Right lobe of liver (tissue), 6 donors: ENCODE data around the gene CAMK2B. TPM values are rescaled to one million over a fixed set of nuclear protein-coding genes. Genes with fewer than 3 reads are reported as not detected.
A peak's percentile ranks its signal among the peaks of the same experiment; 100 is the strongest.
"Not testable (repeated sequence)": the region's sequence is repeated elsewhere in the genome, so short reads cannot be mapped to it uniquely, and the experiment has no call there.

Experiments
- ATAC-seq, 4 donors: fragments of 200-7000 bp; cut with Tn5 transposase; one replicate each; pipeline ENCODE4 v1.9.1; 2020; ENCODE audit warnings: mild to moderate bottlenecking in 4 of 4, moderate library complexity in 4 of 4
- DNase-seq, 3 donors: peaks; one replicate each; pipeline ENCODE4 v3.0.0-alpha.2; 2020
- H3K27ac ChIP-seq, 3 donors: fragments of 200-600 bp; one replicate each; pipeline ENCODE4 v1.8.0; 2022
- H3K27me3 ChIP-seq, 2 donors: fragments of 200-600 bp; one replicate each; pipeline ENCODE4 v1.8.0; 2022
- H3K36me3 ChIP-seq, 4 donors: fragments of 200-600 bp; sonication (generic) in 1 of 4; one replicate each; pipeline versions ENCODE4 v1.5.1 to v1.8.0; 2017 to 2022; ENCODE audit warnings: control low read depth in 1 of 4
- H3K4me1 ChIP-seq, 4 donors: fragments of 200-600 bp; sonication (generic) in 1 of 4; one replicate each; pipeline versions ENCODE4 v1.5.1 to v1.8.0; 2017 to 2022; ENCODE audit warnings: control low read depth in 1 of 4
- H3K4me3 ChIP-seq, 3 donors: fragments of 200-600 bp; one replicate each; pipeline ENCODE4 v1.8.0; 2022
- H3K9me3 ChIP-seq, 4 donors: fragments of 200-600 bp; sonication (generic) in 1 of 4; one replicate each; pipeline versions ENCODE4 v1.5.1 to v1.8.0; 2017 to 2022; ENCODE audit warnings: control low read depth in 1 of 4
- CTCF ChIP-seq, 4 donors: fragments of 200-600 bp in 3 of 4; fragments of 450-650 bp in 1 of 4; IDR thresholded peaks; one replicate each; pipeline versions ENCODE4 v1.5.1 to v1.8.0; 2016 to 2022; ENCODE audit warnings: antibody characterized with exemption in 4 of 4, mild to moderate bottlenecking in 2 of 4
- POLR2A ChIP-seq: fragments of 450-650 bp; IDR thresholded peaks from one replicate; pipeline ENCODE4 v1.6.1; 2017; ENCODE audit warnings: antibody characterized with exemption, mild to moderate bottlenecking
- WGBS: methylation state at CpG from one replicate; pipeline ENCODE4 v1.1.6; 2018; ENCODE audit warnings: low coverage, low lambda C conversion rate; ENCODE audit not compliant: insufficient coverage; ENCODE audit errors: missing lambda C conversion rate; 5-methylcytosine and 5-hydroxymethylcytosine counted together
- intact Hi-C, 2 donors: fragments of 100-400 bp; cut with DNase I; formaldehyde crosslinking; loops; one replicate each; pipeline versions ENCODE4 v1.11.2 to v1.14.1; 2022
- total RNA-seq, 6 experiments: library from RNA; depleted of rRNA in 2 of 6; stranded (reverse); fragments of >200 nt in 2 of 6; fragmentation: NEBNext Ultra II Directional in 3 of 6; extraction: Animal tissue kit (Norgen Biotek cat#: 25700) in 3 of 6; gene quantifications; one replicate each; pipeline versions ENCODE4 v1.1.0 to v1.2.4, GENCODE V29; 2016 to 2023
- donor health status: DM: no; HTN: yes; CAD: no.
- donor health status: DM: no; HTN: no; CAD: no.
- donor health status: DM: no; HTN: no; CAD: no.
- donor health status: DM: no; HTN: yes; CAD: no.
- donor health status: DM: no; HTN: yes; CAD: no.

CAMK2B gene
- total RNA-seq, 6 experiments from 2014 or later, result 2.1 to 5.1 (median 3.3) TPM

GRCh38 chr7:44173911-44174693 lies 151.3 kb downstream of the CAMK2B start:
- intact Hi-C loops, result no loop called here
- no peaks in the 10 kb centered on the region for H3K9me3 ChIP-seq
- no peak overlapping the region for H3K4me3 ChIP-seq
- WGBS, result 62% methylated on average over 3 of the region's 3 CpGs
- DNase-seq (peak in 1 of 3 donors; percentile 25), ATAC-seq (no peak)
- no peaks in the 10 kb centered on the region for H3K27me3 ChIP-seq
- no peak for TF ChIP-seq CTCF (IDR thresholded peaks at IDR 0.05)
- TF ChIP-seq POLR2A, result no peak
- H3K27ac ChIP-seq, result no peak overlapping the region
- H3K36me3 ChIP-seq, result no peaks in the 10 kb centered on the region
- no peaks in the 10 kb centered on the region for H3K4me1 ChIP-seq

DNA sequence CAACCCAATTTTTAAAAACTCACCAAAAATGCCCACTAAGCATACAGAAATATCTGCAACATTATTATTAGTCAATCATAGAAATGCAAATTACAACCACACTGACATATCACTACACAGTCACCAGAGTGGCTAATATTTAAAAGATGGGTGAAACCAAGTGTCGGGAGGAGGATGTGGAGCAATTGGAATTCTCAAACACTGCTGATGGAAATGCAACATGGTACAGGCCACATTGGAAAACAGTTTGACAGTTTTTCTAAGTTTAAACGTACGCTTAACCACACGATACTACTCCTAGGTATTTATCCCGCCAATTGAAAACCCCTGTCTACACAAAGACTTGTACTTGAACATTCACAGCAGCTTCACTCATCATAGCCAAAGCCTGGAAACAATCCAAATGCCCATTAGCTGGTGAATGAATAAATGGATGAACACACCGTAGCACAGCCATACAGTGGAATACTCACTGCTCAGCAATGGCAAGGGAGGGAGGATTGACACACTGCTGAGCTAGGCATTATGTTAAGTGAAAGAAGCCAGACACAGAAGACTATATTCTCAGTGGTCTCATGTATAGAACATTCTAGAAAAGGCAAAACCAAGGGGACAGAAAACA lies 152.5 kb downstream of the CAMK2B start:
- no peaks in the 10 kb centered on the region for H3K36me3 ChIP-seq
- ATAC-seq (no peak), DNase-seq (no peak)
- intact Hi-C loops, result no loop called here
- no peaks in the 10 kb centered on the region for H3K4me1 ChIP-seq
- H3K27me3 ChIP-seq, result no peaks in the 10 kb centered on the region
- no peak for TF ChIP-seq CTCF (IDR thresholded peaks at IDR 0.05)
- no peak for TF ChIP-seq POLR2A
- WGBS, result 84% methylated on average over 6 of the region's 6 CpGs
- no peaks in the 10 kb centered on the region for H3K9me3 ChIP-seq
- no peak overlapping the region for H3K27ac ChIP-seq
- no peak overlapping the region for H3K4me3 ChIP-seq

- TF ChIP-seq CTCF (IDR thresholded peaks at IDR 0.05) (no peak), POLR2A (no peak)
- H3K4me1 ChIP-seq, result no peaks in the 10 kb centered on the region
- no peaks in the 10 kb centered on the region for H3K9me3 ChIP-seq
- DNase-seq, result peak in 1 of 3 donors; percentile 16
- intact Hi-C loops, result no loop called here
- no peak overlapping the region for H3K27ac ChIP-seq
- no peak for ATAC-seq
- H3K27me3 ChIP-seq, result no peaks in the 10 kb centered on the region
- no peaks in the 10 kb centered on the region for H3K36me3 ChIP-seq
- no peak overlapping the region for H3K4me3 ChIP-seq
Observed at GRCh38 chr7:44172352-44172751, 153.0 kb downstream of the CAMK2B start.

DNA sequence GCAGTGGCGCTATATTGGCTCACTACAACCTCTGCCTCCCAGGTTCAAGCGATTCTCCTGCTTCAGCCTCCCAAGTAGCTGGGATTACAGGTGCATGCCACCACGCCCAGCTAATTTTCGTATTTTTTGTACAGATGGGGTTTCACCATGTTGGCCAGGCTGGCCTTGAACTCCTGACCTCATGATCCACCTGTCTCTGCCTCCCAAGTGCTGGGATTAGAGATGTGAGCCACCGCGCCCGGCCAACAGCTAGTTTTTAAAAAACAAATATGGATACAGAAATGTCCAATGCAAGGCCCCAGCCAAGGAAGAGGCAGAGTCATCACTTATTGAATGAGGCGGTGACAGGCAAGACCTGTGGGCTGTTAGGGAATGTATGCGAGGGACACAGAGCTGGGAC lies 153.5 kb downstream of the CAMK2B start:
- H3K4me3 ChIP-seq, ATAC-seq, H3K9me3 ChIP-seq, intact Hi-C loops, H3K4me1 ChIP-seq, H3K27me3 ChIP-seq, H3K27ac ChIP-seq, H3K36me3 ChIP-seq: not testable (repeated sequence)
- DNase-seq, result peak in 1 of 3 donors; percentile 14
- WGBS, result 83% methylated on average over 7 of the region's 9 CpGs

- Histone ChIP-seq H3K4me1 (peaks cover 0 to 8% (median 2%) of the 10 kb centered on the region in 4 donors), H3K27ac (no peak overlapping the region), H3K36me3 (no peaks in the 10 kb centered on the region), H3K27me3 (no peaks in the 10 kb centered on the region), H3K9me3 (no peaks in the 10 kb centered on the region), H3K4me3 (no peak overlapping the region)
- ATAC-seq, result no peak
- no peak for DNase-seq
- intact Hi-C loops, result no loop called here
- TF ChIP-seq CTCF (IDR thresholded peaks at IDR 0.05), result no peak
- TF ChIP-seq POLR2A, result no peak
Observed at GRCh38 chr7:44167920-44168319, 157.5 kb downstream of the CAMK2B start.

Other genes with a start within 250 kb of the CAMK2B start
- gene POLM, start 243.1 kb downstream of the CAMK2B start, total RNA-seq, result 10 to 100 TPM in 5 of 6 experiments, 1 to 10 TPM in 1; 8.7 to 22.9 (median 14.6) TPM
- 10 to 100 TPM in 4 of 6 experiments, 1 to 10 TPM in 2; 7.8 to 37.8 (median 14.3) TPM for gene AEBP1, start 221.2 kb downstream of the CAMK2B start, total RNA-seq
- gene POLD2, start 202.0 kb downstream of the CAMK2B start, total RNA-seq, result 10 to 100 TPM; 36.4 to 73.4 (median 57.3) TPM
- gene MYL7, start 184.3 kb downstream of the CAMK2B start, total RNA-seq, result 1 to 10 TPM in 1 of 6 experiments, not detected in 5; 2.0 TPM
- 1 to 10 TPM in 4 of 6 experiments, under 1 TPM in 2; 0.50 to 5.9 (median 2.0) TPM for gene GCK, start 136.2 kb downstream of the CAMK2B start, total RNA-seq
- 10 to 100 TPM; 15.0 to 23.8 (median 19.2) TPM for gene YKT6, start 124.6 kb downstream of the CAMK2B start, total RNA-seq
- gene NUDCD3, start 165.1 kb upstream of the CAMK2B start, total RNA-seq, result 10 to 100 TPM; 24.4 to 47.1 (median 42.5) TPM
- 10 to 100 TPM; 17.0 to 49.8 (median 21.1) TPM for gene NPC1L1, start 215.7 kb upstream of the CAMK2B start, total RNA-seq
- gene DDX56, start 248.3 kb upstream of the CAMK2B start, total RNA-seq, result 10 to 100 TPM; 31.8 to 42.2 (median 36.5) TPM